NCI-H82 treated with DMSO at 0.1 percent for 48 hours (cell line): ENCODE data around the gene CDCA5.
A peak's percentile ranks its signal among the peaks of the same experiment; 100 is the strongest.

ENCODE experiments used
- DNase-seq: peaks from one replicate; lab custom pipeline; 2025; ENCODE audit not compliant: unreplicated experiment; lab: John Stamatoyannopoulos, UW

CDCA5 gene

GRCh38 chr11:65083834-65084597 lies at the start of gene CDCA5, which contains the start of gene ZFPL1:
TSS of gene CDCA5 (minus strand) at chr11:65084040. CDS start at chr11:65083978, 62 bp downstream.
TSS of gene ZFPL1 (plus strand) at chr11:65084222. CDS start at chr11:65084699, 477 bp downstream.
- peak; percentile 69 for DNase-seq

- DNase-seq: no peak
These were observed 49.3 kb upstream of the CDCA5 start for GRCh38 chr11:65132988-65133700.

DNA sequence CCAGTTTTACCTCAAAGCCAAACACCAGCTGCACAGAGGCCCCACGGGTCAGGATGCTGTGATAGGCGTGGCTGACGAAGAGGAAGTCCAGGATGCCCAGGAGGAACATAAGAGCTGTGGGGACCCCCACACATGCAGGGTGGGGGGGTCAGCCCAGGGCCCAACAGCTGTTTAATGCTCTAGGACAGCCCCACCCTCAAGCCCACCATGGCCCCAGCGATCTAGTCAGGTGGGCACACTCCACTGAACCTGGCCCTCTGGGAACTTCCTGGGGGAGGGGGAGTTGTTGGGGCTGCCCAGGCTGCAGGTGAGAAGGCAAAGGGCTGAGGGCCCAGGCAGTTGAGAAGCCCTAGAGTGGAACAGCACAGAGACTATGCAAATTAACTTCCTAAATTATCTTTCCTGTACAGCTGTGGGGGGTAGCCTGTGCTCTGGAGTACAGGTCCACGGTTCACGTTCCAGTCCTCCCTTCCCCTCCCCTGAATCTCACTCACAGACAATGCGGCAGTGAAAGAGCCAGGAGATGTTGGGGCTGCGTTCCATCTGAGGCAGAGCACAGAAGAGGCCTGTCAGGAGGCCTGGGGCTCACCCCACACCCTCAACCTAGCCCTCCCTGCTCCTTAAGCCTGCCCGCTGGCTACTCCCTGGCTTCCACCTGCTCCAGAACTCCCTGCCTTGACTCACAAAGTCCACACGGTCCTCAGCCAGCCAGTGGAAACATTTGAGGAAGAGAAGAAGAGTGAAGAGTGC lies 48.6 kb upstream of the CDCA5 start:
- DNase-seq: no peak

- DNase-seq: no peak
These were observed 48.0 kb upstream of the CDCA5 start for GRCh38 chr11:65131895-65132237.

DNA sequence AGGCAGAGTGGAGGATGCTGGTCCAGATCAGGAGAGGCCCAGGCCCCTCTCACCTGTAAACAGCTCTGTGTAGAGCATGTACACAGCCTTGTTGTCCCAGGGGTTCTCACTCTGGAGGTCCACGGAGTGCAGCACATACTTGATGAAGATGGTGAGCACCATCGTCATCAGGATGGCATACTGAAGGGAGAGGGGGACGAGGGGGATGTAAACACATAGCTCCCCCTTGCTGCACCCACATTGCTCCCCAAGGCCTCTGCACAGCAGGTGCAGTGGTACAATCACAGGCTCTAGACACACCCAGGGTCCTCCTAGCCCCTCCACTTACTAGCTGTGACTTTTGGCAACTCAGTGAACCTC lies 47.6 kb upstream of the CDCA5 start:
- DNase-seq: no peak

GRCh38 chr11:65130631-65131416 lies 47.0 kb upstream of the CDCA5 start:
- DNase-seq: no peak

DNA sequence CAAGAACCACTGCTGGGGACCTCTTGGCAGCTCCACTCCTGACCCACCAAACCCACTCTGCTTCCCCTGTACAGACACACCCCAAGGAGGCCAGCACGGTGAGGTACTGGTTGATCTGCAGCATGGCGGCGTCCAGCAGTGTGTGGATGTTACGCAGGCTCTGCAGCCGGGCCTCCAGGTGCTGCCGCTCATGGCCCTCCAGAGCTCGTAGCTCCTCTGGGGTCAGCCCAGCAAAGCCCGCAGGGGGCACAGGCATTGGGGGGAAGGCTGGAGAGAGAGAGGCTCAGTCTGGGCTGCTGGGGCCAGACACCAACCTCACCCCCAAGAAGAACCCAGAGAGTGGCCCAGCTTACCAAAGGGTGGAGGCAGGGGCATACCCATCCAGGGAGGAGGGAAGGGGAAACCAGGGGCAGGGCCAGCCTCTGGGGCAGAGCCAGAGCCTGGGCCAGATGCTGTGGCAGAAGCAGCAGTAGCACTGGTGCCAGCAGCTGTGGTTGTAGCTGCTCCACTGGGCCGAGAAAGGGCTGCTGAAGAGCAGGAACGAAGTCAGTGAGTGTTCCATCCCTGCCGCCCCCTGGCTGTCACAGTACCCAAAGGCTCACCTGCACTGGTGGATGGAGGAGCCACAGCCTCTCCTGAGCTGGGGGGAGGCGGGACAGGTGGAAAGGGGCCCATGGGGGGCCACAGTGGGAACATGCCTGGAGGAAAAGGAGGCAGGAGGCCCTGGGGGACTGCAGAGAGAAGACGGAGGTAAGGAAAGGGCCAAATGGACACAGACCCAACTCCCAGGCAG lies 46.0 kb upstream of the CDCA5 start:
- DNase-seq: no peak

GRCh38 chr11:65128182-65129145 lies 44.6 kb upstream of the CDCA5 start:
- DNase-seq: no peak

DNA sequence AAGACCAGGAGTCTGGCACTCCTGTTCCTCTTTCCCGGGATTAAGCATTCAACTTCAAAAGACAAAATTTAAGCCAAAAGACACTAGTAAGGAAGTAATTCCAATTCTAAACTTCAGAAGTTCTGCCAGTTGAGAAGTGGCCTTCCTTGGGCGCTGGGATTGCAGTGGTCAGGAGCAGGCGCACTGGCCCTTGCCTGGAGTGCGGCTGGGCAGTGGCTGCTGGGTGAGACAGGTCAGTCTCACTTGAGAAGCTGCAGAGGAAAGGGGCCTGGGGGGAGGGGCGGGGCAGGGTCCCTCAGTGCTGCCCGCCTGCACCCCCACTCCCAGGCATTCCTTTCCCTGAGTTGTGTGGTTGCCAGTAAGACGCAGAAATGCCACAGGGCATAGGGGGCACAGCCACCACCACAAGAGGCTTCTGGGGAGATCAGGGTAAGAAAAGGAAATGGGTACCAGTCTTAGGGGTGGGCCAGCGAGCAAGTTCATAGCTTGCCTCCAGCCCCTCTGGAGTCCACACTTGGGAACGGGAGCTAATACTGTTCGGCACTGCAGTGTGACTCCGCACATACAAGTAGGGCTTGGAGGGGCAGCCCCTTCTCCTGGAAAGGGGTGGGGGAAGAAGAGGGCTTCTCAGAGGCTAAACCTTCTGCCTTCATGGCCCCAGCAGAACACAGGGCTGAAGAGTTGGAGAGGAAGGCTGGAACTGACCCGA lies 43.8 kb upstream of the CDCA5 start:
- no peak for DNase-seq

- DNase-seq: no peak
These were observed 42.9 kb upstream of the CDCA5 start for GRCh38 chr11:65126624-65127274.

- no peak for DNase-seq
These were observed 41.6 kb upstream of the CDCA5 start for GRCh38 chr11:65125197-65126056.

- no peak for DNase-seq
These were observed 40.8 kb upstream of the CDCA5 start for GRCh38 chr11:65124480-65125196.

- peak; percentile 83 for DNase-seq
These were observed 38.2 kb upstream of the CDCA5 start, which contains the start of the genes FAU and MRPL49 for GRCh38 chr11:65121865-65122696. TSS of gene FAU (minus strand) at chr11:65122134. CDS start at chr11:65121813, 321 bp downstream. TSS of gene MRPL49 (plus strand) at chr11:65122321. CDS start at chr11:65122347, 26 bp downstream.

GRCh38 chr11:65121447-65121864 lies 37.6 kb upstream of the CDCA5 start:
- no peak for DNase-seq

- DNase-seq: no peak
These were observed 37.0 kb upstream of the CDCA5 start for GRCh38 chr11:65120831-65121230.
